ENCODE measurements around the gene PGM5.

GRCh38 chr9:68555437-68556150 lies 199.2 kb downstream of the PGM5 start:
- no peak for TF ChIP-seq CTCF (conservative IDR thresholded peaks at IDR 0.05; ENCODE audit: low read length)
- TF ChIP-seq EZH2phosphoT487 (IDR thresholded peaks at IDR 0.05; ENCODE audit: borderline replicate concordance): no peak
